Right lobe of liver (tissue), 6 donors: ENCODE data around the gene ZBTB43. TPM values are rescaled to one million over a fixed set of nuclear protein-coding genes. Genes with fewer than 3 reads are reported as not detected.

Experiments used
- ATAC-seq, 4 donors: fragments of 200-7000 bp; cut with Tn5 transposase; one replicate each; pipeline ENCODE4 v1.9.1; 2020; ENCODE audit warnings: mild to moderate bottlenecking in 4 of 4, moderate library complexity in 4 of 4
- DNase-seq, 3 donors: peaks; one replicate each; pipeline ENCODE4 v3.0.0-alpha.2; 2020
- H3K27ac ChIP-seq, 3 donors: fragments of 200-600 bp; one replicate each; pipeline ENCODE4 v1.8.0; 2022
- H3K27me3 ChIP-seq, 2 donors: fragments of 200-600 bp; one replicate each; pipeline ENCODE4 v1.8.0; 2022
- H3K36me3 ChIP-seq, 4 donors: fragments of 200-600 bp; sonication (generic) in 1 of 4; one replicate each; pipeline versions ENCODE4 v1.5.1 to v1.8.0; 2017 to 2022; ENCODE audit warnings: control low read depth in 1 of 4
- H3K4me1 ChIP-seq, 4 donors: fragments of 200-600 bp; sonication (generic) in 1 of 4; one replicate each; pipeline versions ENCODE4 v1.5.1 to v1.8.0; 2017 to 2022; ENCODE audit warnings: control low read depth in 1 of 4
- H3K4me3 ChIP-seq, 3 donors: fragments of 200-600 bp; one replicate each; pipeline ENCODE4 v1.8.0; 2022
- H3K9me3 ChIP-seq, 4 donors: fragments of 200-600 bp; sonication (generic) in 1 of 4; one replicate each; pipeline versions ENCODE4 v1.5.1 to v1.8.0; 2017 to 2022; ENCODE audit warnings: control low read depth in 1 of 4
- CTCF ChIP-seq, 4 donors: fragments of 200-600 bp in 3 of 4; fragments of 450-650 bp in 1 of 4; IDR thresholded peaks; one replicate each; pipeline versions ENCODE4 v1.5.1 to v1.8.0; 2016 to 2022; ENCODE audit warnings: antibody characterized with exemption in 4 of 4, mild to moderate bottlenecking in 2 of 4
- POLR2A ChIP-seq: fragments of 450-650 bp; IDR thresholded peaks from one replicate; pipeline ENCODE4 v1.6.1; 2017; ENCODE audit warnings: antibody characterized with exemption, mild to moderate bottlenecking
- WGBS: methylation state at CpG from one replicate; pipeline ENCODE4 v1.1.6; 2018; ENCODE audit warnings: low coverage, low lambda C conversion rate; ENCODE audit not compliant: insufficient coverage; ENCODE audit errors: missing lambda C conversion rate; 5-methylcytosine and 5-hydroxymethylcytosine counted together
- intact Hi-C, 2 donors: fragments of 100-400 bp; cut with DNase I; formaldehyde crosslinking; loops; one replicate each; pipeline versions ENCODE4 v1.11.2 to v1.14.1; 2022
- total RNA-seq, 6 experiments: library from RNA; depleted of rRNA in 2 of 6; stranded (reverse); fragments of >200 nt in 2 of 6; fragmentation: NEBNext Ultra II Directional in 3 of 6; extraction: Animal tissue kit (Norgen Biotek cat#: 25700) in 3 of 6; gene quantifications; one replicate each; pipeline versions ENCODE4 v1.1.0 to v1.2.4, GENCODE V29; 2016 to 2023
- donor health status: DM: no; HTN: yes; CAD: no.
- donor health status: DM: no; HTN: no; CAD: no.
- donor health status: DM: no; HTN: no; CAD: no.
- donor health status: DM: no; HTN: yes; CAD: no.
- donor health status: DM: no; HTN: yes; CAD: no.

The ZBTB43 gene
- total RNA-seq, 6 experiments from 2014 or later: 4.8 to 14.5 (median 9.9) TPM

- peak; percentile 6 to 60 (median 50) for ATAC-seq
- TF ChIP-seq POLR2A (no peak), CTCF (IDR thresholded peaks at IDR 0.05) (no peak)
- Histone ChIP-seq H3K27me3 (no peaks in the 10 kb centered on the region), H3K4me1 (peaks cover 0 to 46% (median 14%) of the 10 kb centered on the region in 4 donors), H3K9me3 (no peaks in the 10 kb centered on the region), H3K4me3 (peak overlapping the region in 2 of 3 donors; percentile 17 to 27), H3K27ac (peak overlapping the region in 2 of 3 donors; percentile 61 to 67), H3K36me3 (no peaks in the 10 kb centered on the region)
- intact Hi-C loops: no loop called here
- peak in 1 of 3 donors; percentile 62 for DNase-seq
- 30% methylated on average over 8 of the region's 8 CpGs for WGBS
These were observed 2.4 kb upstream of the ZBTB43 start for GRCh38 chr9:126802318-126803059.

- TF ChIP-seq CTCF (IDR thresholded peaks at IDR 0.05): no peak
- TF ChIP-seq POLR2A: no peak
- Histone ChIP-seq H3K4me3 (peak overlapping the region; percentile 89 to 100 (median 90)), H3K27me3 (no peaks in the 10 kb centered on the region), H3K36me3 (peaks cover 0 to 3% (median 0%) of the 10 kb centered on the region in 4 donors), H3K4me1 (peaks cover 0 to 64% (median 14%) of the 10 kb centered on the region in 4 donors), H3K9me3 (no peaks in the 10 kb centered on the region), H3K27ac (peak overlapping the region; percentile 79 to 96 (median 87))
- no peak for DNase-seq
- intact Hi-C loops: no loop called here
- no peak for ATAC-seq
- WGBS: 75% methylated on average over 12 of the region's 16 CpGs
These were observed 593 bp upstream of the ZBTB43 start for GRCh38 chr9:126804198-126804695.

- intact Hi-C loops: no loop called here
- ATAC-seq (peak; percentile 70 to 86 (median 75)), DNase-seq (peak; percentile 77 to 85 (median 83))
- TF ChIP-seq CTCF (IDR thresholded peaks at IDR 0.05) (no peak), POLR2A (peak; percentile 12)
- Histone ChIP-seq H3K27ac (peak overlapping the region; percentile 79 to 96 (median 87)), H3K4me1 (peaks cover 0 to 68% (median 14%) of the 10 kb centered on the region in 4 donors), H3K27me3 (no peaks in the 10 kb centered on the region), H3K4me3 (peak overlapping the region; percentile 89 to 100 (median 90)), H3K36me3 (peaks cover 0 to 15% (median 0%) of the 10 kb centered on the region in 4 donors), H3K9me3 (no peaks in the 10 kb centered on the region)
- 9% methylated on average over 7 of the region's 8 CpGs for whole genome bisulfite sequencing
These were observed 868 bp downstream of the ZBTB43 start for GRCh38 chr9:126805554-126806262.

GRCh38 chr9:126806336-126806735 lies 1.5 kb downstream of the ZBTB43 start:
- peaks cover 0 to 22% (median 0%) of the 10 kb centered on the region in 4 donors for H3K36me3 ChIP-seq
- no peak for DNase-seq
- no peaks in the 10 kb centered on the region for H3K9me3 ChIP-seq
- H3K27ac ChIP-seq: peak overlapping the region; percentile 66 to 87 (median 79)
- intact Hi-C loops: no loop called here
- H3K4me3 ChIP-seq: peak overlapping the region; percentile 89 to 100 (median 90)
- H3K27me3 ChIP-seq: no peaks in the 10 kb centered on the region
- WGBS: 19% methylated on average over 2 of the region's 2 CpGs
- no peak for ATAC-seq
- peaks cover 0 to 68% (median 14%) of the 10 kb centered on the region in 4 donors for H3K4me1 ChIP-seq
- TF ChIP-seq POLR2A (no peak), CTCF (IDR thresholded peaks at IDR 0.05) (no peak)
